Fibroblast of skin of left biceps (primary cell): ENCODE measurements around the gene ID2.

Experiments
- DNase-seq, 2 experiments: peaks; one replicate each; pipeline ENCODE4 v3.0.0-alpha.2; 2013; ENCODE audit warnings: low read depth in 2 of 2

ID2 gene, protein sequence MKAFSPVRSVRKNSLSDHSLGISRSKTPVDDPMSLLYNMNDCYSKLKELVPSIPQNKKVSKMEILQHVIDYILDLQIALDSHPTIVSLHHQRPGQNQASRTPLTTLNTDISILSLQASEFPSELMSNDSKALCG

DNA sequence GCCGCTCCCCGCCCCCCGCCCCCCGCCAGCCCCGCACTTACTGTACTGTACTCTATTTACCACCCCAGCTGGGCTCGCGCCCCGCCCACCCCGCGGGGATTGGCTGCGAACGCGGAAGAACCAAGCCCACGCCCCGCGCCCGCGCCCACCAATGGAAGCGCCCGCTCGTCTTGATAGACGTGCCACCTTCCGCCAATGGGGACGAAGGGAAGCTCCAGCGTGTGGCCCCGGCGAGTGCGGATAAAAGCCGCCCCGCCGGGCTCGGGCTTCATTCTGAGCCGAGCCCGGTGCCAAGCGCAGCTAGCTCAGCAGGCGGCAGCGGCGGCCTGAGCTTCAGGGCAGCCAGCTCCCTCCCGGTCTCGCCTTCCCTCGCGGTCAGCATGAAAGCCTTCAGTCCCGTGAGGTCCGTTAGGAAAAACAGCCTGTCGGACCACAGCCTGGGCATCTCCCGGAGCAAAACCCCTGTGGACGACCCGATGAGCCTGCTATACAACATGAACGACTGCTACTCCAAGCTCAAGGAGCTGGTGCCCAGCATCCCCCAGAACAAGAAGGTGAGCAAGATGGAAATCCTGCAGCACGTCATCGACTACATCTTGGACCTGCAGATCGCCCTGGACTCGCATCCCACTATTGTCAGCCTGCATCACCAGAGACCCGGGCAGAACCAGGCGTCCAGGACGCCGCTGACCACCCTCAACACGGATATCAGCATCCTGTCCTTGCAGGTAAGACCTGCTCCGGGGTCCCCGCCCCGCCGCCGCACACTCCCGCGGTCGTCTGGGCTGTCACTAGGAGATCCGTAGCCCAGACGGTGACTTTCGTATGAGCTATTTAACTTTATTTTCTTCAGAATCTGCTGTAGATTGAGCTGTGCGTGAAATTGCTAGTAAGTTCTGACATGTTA lies at the start of gene ID2:
Gene ID2 (plus strand): TSS at position 271 of the 907 bp plus-strand sequence. CDS start 110 bp downstream, at position 381.
- peak; percentile 98 to 99 for DNase-seq

DNA sequence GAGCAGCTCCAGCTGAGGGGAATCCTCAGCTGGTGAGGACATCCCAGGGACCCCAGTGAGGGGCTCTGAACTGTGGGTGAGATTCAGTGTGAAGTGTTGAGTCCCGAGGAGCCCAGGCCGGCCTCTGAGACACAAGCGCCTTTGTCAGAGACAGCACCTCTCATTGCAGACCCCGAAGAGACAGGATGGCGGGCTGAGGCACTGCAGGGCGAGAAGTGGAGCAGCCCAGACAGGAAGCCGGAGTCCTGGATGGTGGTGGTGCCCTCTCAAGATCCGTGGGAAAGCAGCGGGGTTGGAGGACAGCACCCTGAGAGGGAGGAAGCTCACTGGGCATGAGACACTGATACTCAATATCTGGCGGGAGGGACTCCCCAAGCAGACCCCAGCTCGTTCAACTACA lies 49.1 kb upstream of the ID2 start:
- no peak for DNase-seq

DNA sequence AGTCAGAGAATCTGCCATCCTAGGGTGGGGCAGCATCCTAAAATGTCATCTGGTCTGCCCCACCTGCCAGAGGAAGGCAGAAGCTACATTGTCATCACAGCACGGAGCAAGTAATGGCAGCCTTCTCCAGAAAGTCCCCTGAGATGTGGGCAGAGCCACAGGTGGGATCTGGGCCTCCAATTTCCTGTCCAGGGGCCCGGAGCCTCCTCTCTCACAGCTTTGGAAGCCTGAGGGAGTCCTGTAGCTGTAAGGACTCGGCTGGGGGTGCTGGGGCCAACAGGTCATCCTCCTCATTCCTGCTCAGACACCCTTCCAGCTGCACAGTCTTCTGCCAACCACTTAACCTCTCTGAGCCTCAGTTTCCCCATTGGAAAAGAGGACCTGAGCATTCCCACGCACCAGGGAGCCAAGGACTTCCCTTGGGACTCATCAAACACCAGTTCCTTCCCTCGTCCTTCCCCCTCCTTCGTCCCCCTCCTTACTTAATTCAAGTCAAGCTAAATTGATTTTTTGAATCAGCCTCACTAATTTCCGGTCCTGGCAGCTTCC lies 48.6 kb upstream of the ID2 start:
- no peak for DNase-seq

DNA sequence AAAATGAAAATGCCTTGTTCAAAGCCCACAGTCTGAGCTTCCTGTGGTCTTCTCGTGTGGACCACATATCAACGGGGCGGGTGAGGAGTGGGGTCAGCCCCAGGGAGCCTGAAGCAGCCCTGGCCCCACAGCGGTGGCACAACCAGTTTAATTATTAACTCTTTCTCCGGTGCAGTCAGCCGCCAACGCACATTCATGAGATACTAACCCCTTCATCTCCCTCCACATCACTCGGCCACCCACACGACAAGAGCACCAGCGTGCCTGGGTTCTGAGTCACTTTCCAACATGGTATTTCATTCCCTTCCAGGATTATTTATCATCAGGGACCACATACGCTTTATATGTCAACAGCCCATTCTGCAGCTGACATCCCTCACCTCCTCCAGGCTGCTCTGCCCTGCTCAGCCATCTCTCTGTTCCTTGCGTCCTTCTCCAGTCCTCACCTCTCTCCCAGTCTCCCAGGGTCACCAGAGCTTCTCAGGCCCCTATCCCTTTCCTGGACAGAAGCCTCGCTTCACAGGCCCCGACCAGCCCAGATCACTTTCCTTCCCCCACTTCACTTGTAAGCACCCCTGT lies 48.0 kb upstream of the ID2 start:
- DNase-seq: peak; percentile 91

DNA sequence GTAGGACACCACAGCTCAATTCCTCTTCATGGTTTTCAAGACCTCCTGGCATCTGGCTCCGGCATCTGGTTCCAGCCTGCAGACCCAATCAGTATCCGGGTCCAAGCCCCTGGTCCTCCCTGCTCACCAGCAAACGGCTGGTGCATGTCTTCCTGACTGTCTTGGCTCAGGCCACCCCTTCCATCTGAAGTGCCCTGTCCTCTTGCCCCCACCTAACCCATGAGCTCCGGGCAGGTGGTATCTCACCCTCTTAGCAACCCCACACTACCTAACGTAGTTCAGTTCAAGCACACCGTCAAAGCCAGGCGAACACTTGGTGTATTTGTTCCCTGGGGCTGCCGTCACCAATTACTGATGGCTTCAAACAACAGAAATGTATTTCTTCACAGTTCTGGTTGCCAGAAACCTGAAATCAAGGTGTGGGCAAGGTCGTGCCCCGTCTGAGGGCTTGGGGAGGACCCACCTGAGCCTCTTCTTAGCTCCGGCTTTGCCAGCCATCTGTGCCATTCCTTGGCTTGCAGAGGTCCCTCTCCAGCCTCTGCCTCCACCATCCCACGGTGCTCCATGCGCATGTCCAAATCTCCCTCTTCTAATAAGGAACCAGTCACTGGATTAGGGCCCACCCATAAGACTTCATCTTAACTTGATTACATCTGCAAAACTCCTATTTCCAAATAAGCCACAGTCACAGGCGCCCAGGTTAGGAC lies 47.2 kb upstream of the ID2 start:
- DNase-seq: no peak

DNA sequence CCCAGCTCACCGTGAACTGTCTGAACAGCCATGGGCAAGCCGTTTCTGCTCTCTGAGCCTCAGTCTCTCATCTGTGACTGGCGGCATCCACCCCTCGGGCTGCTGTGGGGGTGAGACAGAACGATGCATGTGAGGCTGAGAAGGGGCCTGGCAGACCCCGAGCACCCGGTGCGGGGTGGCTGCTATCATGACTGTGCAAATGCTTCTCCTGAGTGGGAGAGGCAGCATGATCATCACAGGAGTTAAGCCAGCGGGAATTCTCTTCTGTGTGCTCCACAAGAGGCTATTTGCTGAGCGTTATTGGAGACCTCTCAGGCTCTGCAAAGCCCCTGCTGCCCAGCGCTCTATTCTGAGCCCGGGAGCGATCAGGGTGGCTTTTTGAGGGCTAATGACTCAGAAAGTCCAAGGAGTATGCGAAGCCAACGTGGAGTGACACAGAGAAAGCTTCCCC lies 45.8 kb upstream of the ID2 start:
- no peak for DNase-seq

DNA sequence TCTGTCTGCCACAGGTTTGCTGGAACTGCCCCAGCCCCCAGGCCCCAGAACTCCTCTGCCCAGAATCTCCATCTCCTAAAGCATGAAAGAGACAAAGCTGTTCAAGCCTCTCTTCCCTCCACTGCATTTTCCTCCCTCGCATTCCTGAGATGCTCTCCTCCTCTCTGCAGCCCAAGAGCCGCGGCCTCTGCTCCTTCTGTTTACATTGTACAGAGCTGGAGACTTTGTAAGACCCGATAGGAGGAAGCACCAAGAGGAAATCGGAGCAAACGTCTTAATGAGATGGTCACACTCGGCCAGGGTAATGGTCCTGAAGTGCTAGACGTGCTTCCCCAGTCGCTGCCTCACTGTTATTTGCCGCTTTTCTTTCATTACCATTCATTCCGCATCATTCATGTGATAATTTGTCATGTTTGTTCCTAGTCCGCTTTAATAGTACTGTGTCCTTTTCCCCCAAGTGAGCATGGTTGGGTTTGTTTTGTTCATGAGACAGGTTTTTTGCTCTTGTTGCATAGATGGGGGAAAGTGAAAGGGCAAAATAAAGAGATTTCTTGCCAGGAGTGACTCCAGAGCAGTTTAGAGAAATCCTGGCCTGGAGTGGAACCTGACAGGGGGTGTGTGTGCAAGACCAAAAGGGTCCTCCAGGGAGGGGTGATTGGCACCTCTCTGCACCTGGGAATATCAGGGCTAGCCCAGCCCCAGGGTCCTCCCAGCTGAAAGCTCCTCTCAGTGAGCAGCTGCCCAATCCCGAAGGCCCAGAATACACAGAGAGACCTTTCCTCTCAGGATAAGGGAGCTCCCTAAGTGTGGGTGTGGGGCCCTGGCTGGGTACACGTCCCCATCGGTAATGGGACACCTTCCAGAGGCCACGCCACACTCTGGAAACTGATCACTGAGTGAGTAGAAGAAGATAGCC lies 44.9 kb upstream of the ID2 start:
- DNase-seq: peak; percentile 17 to 25

DNA sequence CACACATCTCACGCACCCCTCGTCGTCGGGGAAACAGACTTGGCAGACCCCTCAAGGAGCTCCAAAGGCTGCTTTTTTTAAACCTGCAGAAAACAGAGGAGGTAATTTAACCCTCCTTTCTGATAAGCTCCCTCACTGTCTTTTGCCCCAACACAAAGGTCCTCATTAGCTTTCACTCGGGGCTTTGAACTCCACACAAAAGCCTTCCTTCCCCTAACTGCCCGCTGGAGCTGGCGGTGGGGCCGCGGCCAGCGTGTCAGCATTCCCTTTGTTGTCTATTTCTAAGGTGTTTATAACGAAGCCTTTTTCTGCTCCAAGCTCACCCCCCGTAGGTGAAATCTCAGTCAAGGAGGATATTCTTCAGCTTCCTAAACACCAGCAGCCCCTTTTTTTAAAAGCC lies 43.5 kb upstream of the ID2 start:
- no peak for DNase-seq

DNA sequence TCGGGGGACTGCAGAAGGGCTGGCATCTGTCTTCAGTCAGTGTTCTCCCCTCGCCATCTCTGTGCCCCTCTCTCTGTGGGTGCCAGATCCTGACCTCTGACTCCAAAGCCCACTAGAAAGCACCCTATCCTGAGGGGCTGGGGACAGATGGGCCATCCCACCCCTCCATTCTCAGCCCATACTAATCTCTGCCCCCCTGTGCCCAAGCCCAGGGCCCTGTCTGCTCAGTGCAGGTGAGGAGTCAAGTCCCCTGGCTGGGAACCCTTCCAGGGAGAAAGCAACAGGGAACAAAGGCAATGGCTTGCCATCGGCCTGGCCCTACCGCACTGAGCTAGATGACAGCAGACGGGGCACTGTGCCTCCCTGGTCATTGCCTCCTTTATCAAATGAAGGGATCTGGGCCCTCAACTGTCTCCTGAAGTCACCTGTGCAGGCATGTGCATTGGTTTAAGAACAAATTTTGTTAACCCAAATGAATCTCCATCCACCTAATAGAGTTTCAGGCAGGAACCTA lies 42.7 kb upstream of the ID2 start:
- no peak for DNase-seq

DNA sequence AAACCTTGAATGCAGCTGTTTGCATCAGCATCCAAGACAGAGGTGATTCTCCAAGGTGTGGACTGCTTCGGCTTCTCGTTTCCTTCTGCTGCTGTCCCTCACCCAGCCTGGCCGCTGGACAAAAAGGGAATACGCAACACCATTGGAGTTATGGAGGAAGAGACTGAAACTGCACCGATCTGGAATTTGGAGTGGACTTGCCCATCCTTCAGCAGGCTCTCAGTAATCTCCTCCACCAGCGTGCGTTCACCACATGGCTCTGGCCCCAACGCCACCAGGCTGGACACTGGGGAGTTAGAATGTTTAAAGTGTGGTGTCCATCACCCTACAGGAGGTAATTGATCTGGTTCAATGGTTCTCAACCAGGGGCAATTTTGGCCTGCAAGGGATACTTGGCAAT lies 41.4 kb upstream of the ID2 start:
- no peak for DNase-seq

DNA sequence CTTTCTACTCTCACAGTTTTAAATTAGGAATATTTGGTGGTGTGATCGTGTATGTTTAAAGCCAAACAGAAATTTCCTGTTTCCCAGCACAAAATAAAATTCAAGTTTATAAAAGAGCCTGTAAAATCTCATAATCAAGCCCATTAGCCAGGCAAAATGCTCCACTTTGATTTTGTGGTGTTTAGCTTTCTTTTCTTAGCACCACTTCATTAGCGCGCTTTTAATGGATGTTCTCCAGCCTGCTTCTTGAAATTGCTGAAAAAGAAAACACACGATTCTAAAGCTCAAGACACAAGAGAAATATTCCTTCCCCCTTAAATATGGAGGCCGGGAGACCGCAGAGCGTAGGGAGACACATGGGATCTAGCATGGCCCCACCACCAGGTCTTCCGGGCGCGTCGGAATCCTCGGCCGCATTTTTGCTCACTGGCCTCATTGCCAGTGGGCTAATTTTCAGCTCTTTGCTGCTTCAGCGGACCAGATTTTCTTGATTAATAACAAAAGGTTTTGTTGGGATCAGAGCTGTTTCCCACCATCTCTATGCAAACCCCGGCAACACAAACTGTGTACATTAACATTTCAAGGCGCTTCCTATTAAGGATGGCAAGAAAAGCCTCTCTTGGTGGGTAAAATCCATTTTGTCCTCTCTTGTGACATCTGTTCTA lies 40.4 kb upstream of the ID2 start:
- DNase-seq: peak in 1 of 2 experiments; percentile 15

DNA sequence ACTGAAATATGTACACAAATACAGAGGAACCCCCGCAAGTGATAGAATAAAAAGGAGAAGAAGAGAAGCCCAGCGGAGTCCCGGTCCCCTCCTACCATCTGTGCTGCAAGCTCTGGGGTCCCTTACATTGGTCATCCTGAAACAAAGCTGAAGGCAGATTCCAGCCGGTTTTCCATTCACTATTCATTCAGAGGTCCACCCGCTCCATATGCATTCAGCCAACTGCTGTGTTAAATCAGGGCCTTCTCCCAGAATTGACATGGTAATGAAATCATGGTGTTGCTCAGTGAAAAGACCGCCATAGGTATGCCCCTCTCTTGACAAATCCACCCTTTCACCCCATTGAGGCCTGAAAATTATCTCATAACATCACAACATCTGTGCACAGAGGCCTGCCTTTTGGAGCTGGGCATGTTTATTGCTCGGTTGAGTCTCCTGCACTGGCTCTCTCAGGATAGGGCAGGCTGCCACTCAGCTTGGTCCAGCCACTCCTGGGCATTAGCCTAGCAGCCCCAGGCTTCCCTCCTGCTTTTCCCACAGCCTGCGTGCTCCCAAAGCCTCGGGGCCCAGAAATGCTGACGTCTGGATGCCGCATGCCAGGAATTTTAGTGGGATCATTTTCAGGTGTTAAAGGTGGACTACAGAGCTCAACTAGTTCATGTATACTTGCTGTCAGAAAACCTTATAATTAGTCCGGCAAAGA lies 39.3 kb upstream of the ID2 start:
- DNase-seq: no peak

DNA sequence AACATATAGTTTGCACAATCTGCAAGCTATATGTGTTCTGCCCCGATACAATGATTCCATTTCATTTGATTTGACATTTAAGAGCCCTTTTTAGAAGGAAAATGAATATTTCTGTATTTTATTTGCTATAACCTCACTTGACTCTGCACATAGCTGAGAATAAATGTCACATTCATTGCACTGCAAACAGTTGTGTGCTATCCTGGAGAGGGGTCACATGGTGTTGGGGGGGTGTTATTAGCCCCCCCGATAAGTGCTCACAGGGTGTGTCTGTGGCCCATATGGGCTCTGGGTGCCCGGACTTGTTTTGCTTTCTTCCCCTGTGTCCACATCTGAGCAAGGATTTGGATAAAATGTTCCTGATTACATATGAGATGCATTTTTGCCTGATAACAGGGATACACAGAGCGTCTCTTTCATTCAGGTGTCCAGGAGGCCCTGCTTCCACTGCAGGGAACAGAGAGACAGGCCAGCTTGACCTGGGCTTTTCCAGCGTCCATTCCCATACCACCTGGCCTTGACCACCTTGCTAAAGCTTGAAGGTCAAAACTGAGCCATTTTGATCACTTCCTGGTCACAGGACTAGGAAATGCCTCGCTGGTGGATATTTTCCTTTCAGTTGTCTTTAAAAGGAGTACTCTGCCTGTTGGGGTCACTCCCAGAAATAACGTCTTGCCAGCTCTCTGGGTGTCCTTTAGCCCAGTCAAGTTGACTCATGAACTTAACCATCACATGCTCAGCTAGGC lies 38.4 kb upstream of the ID2 start:
- no peak for DNase-seq

DNA sequence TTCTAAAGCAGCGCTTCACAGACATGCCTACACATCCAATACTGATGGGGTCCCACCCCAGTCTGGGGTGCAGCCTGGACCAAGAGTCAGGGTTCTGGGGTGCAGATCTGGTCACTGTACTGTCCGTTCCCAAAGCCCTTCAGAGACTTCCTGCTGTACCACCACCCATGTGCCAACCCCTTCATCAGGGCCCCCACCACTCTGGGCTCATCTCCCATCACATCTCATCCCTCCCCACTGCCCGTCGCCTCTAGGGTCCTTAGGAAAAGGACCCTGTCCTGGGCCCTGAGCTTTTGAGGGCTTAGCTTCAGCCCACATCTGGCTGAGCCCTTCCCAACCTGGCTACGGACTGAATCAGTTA lies 37.9 kb upstream of the ID2 start:
- DNase-seq: no peak

DNA sequence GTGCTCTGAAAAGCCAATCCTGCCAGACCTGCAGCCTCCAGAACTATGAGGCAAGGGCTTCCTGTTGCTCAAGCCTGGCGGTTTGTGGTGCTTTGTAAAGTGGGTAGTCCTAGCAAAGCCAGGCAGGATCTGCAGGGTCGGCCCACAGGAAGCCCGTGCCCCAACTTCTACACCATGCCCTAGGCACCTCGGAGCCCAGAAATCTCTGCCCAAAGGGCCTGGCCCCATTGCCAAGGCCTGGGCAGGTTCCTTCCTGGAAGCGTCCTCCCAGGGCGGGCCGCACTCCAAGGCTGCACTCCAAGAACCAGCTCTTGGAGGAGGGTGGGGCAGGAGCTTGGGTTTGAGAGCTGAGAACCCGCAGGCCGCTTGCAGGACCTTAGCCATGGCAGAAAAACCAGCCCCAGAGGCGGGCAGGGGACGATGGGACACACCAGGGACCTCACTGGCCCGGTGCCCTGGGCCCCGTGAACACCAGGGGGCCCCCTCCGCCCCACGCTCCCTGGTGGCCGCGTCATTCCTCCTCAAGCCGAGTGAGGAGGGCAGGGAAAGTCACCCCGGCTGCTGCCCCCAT lies 37.2 kb upstream of the ID2 start:
- DNase-seq: no peak

DNA sequence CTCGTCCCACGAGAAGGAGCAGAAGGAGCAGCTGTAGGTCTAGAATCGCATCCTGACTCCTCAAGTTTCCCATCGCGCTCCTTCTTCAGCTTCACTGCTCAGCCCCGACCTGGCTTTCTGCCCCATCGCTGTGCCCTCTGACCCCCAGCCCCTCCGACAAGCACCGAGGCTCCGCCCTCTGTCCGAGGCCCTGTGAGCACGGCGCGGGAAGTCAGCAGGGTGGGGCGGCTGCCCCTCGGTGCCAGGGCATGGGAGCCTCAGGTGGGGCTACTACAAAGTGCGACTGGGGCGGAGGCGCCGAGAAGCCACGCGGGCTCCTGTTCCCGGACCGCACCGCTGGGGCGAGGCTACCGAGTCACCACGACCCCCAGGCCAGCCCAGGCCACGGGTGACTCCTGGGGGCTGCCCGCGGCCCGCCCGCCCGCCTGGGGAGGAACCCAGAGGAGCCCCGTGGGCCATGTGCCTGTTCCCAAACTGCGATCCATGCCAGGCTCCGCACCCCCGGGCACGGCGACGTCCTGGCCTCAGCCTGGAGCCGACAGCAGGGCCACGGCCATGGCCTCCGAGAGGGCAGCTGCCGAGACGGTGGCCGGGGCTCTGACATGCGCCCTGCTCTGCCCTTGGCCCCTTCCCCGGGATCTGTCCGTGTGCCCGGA lies 36.6 kb upstream of the ID2 start:
- DNase-seq: no peak

DNA sequence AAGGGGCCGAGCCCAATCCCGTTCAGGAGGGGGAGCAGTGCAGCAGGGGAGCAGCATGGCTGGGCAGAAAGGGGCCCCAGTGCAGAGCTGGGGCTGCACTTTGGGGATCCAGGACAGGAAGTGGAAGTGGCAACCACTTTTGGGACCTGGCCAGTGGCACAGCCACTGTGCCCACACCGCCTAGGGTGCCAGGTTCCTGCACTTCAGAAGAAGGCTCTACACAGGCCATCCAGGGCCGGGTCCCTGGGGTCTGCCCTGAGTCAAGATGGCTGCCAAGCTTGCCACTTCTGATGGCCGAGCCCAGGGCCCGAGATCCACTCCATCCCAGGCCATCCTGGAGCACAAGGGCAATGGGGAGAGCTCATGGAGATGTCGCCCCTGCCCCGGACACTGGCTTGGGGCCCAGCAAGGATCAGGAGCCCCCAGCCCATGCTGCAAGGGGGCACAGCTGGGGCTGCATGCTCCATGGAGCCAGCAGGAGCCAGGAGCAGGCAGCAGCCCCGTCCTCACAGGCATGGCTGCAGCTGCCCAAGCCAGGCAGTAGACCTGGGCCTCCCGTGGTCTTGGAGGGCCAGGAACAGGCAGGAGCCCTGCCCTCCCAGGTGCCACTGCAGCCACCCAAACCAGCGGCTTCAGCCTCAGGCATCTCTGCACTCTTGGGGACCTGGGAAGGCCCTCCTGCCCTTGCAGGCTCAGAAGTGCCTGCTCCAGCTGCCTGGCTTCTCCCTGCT lies 35.0 kb upstream of the ID2 start:
- no peak for DNase-seq
